Measurements from ENCODE around the gene TRIM9.

TRIM9 gene

DNA sequence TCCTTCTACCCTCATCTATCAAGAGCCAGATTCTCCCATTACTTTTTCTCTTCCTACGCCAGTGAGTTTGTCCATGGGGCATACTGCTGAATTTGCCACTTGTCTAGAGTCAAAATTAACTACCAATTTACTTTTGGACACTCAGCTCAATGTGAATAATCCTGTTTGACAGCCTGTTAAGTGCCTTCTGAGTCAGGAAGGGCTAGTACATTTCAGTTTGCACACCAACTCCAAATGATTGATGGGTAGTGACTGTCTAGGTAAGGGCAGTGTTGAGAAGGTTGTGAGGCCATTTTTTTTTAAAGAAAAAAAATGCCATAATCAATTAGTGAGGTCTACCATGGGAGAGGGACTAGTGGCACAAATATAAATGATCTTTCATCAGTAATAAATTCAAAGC lies 21.8 kb upstream of the TRIM9 start:
- no peak overlapping the region for H3K4me3 ChIP-seq (ENCODE audit: low read depth, low read length)
- no peak for DNase-seq (ENCODE audit: low read depth, low spot score)
- TF ChIP-seq, protein P1, sequence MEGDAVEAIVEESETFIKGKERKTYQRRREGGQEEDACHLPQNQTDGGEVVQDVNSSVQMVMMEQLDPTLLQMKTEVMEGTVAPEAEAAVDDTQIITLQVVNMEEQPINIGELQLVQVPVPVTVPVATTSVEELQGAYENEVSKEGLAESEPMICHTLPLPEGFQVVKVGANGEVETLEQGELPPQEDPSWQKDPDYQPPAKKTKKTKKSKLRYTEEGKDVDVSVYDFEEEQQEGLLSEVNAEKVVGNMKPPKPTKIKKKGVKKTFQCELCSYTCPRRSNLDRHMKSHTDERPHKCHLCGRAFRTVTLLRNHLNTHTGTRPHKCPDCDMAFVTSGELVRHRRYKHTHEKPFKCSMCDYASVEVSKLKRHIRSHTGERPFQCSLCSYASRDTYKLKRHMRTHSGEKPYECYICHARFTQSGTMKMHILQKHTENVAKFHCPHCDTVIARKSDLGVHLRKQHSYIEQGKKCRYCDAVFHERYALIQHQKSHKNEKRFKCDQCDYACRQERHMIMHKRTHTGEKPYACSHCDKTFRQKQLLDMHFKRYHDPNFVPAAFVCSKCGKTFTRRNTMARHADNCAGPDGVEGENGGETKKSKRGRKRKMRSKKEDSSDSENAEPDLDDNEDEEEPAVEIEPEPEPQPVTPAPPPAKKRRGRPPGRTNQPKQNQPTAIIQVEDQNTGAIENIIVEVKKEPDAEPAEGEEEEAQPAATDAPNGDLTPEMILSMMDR (IDR thresholded peaks at IDR 0.05; ENCODE audit: insufficient read depth, low read length, missing control alignments): no peak
- ChIA-PET CTCF (interaction anchor here (1.2 kb wide), 1 partner anchor 10 kb away, joined by 3 read pairs; no protein-coding TSS in a partner anchor), POLR2A (no interaction called here)

- H3K4me3 ChIP-seq (ENCODE audit: low read depth, low read length): no peak overlapping the region
- TF ChIP-seq, protein P1 (IDR thresholded peaks at IDR 0.05; ENCODE audit: insufficient read depth, low read length, missing control alignments): no peak
- no peak for DNase-seq (ENCODE audit: low read depth, low spot score)
- CTCF ChIA-PET: no interaction called here
- POLR2A ChIA-PET: no interaction called here
Measured at GRCh38 chr14:51109651-51110050, 14.7 kb upstream of the TRIM9 start.

DNA sequence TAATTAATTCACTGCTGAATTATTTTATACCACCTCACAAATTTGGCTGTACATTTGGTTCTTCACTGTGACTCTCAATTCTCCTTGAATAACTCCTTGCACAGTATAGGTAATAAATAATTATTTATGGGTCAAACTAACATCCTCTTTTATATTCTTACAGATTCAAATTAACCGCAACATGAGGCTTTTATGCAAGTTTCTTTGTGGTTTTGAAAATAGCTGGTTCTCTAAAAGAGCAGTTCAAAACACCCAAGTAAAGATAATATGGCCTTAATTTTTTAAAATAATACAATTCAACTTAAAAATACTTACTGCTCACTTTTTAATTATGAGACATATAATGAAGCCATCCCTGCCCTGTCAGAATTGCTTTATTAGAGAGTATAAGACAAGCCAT lies 12.9 kb upstream of the TRIM9 start:
- POLR2A ChIA-PET: no interaction called here
- TF ChIP-seq, protein P1 (IDR thresholded peaks at IDR 0.05; ENCODE audit: insufficient read depth, low read length, missing control alignments): no peak
- no peak overlapping the region for H3K4me3 ChIP-seq (ENCODE audit: low read depth, low read length)
- DNase-seq (ENCODE audit: low read depth, low spot score): no peak
- CTCF ChIA-PET: no interaction called here

DNA sequence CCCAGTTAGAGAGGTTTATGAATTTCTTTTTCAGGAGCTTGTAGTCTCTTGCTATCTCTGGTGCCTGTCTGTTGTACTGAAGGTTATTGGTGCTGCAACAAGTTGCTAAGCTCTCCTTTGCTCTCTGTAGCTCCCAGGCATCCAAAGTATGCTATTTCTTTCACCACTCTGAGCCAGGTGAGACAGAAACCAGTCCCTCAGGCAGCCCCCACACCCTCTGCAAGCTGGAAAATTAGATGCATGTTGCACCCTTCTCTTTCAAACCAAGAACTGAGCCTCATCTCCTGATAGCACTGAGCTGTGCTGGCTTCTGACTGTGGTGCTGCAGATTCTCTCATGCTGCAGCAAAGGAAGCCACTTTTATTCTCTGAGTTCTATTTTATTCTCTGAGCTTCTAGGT lies 9.6 kb upstream of the TRIM9 start:
- ChIA-PET POLR2A (no interaction called here), CTCF (no interaction called here)
- no peak overlapping the region for H3K4me3 ChIP-seq (ENCODE audit: low read depth, low read length)
- TF ChIP-seq, protein P1 (IDR thresholded peaks at IDR 0.05; ENCODE audit: insufficient read depth, low read length, missing control alignments): no peak
- no peak for DNase-seq (ENCODE audit: low read depth, low spot score)

DNA sequence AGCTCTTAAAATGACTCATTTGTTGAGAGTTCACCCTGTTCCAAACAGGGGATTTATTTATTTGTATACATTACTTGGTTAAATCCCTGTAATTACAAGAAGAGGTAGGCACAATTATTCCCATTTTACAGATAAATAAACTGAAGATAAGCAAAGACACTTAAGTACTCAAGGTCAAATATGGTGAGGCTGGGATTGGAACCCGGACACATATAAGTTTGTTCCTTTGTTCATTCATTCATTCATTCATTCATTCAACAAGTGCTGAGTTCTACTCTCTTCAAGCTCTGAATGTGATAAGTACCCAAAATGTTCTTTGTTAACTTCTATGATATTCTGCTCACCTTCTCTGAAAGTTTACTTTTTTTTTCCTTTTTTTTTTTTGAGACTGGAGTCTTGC lies 2.4 kb upstream of the TRIM9 start:
- no peak for DNase-seq (ENCODE audit: low read depth, low spot score)
- ChIA-PET POLR2A (no interaction called here), CTCF (interaction anchor here (0.7 kb wide), 1 partner anchor 9 kb away, joined by 4 read pairs; no protein-coding TSS in a partner anchor)
- H3K4me3 ChIP-seq (ENCODE audit: low read depth, low read length): no peak overlapping the region
- TF ChIP-seq, protein P1 (IDR thresholded peaks at IDR 0.05; ENCODE audit: insufficient read depth, low read length, missing control alignments): no peak

DNA sequence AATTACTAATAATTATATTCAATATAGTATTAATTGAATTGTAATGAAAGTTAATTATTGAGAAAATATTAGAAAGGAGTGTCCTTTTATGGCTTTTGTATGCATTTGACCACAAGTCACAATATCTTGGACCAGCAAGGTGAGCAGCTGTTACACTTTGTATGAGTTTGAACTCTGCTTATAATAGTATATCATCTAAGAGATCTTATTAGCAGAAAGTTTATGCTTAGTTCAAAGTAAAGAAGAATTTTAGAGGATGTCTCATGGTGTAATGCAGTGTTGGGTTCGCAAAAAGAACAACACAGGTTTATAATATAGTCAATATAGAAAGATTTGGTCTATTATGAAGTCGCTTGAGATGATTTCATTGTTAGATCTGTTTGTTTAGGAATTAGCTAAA lies 2.0 kb upstream of the TRIM9 start:
- ChIA-PET CTCF (interaction anchor here (0.7 kb wide), 1 partner anchor 10 kb away, joined by 4 read pairs; no protein-coding TSS in a partner anchor), POLR2A (no interaction called here)
- TF ChIP-seq, protein P1 (IDR thresholded peaks at IDR 0.05; ENCODE audit: insufficient read depth, low read length, missing control alignments): no peak
- no peak for DNase-seq (ENCODE audit: low read depth, low spot score)
- H3K4me3 ChIP-seq (ENCODE audit: low read depth, low read length): no peak overlapping the region

Data from AG04449 (cell line).